CD4-positive, alpha-beta T cell treated with Interleukin-15 for 1 hour (primary cell): ENCODE measurements around the gene OR6S1.
"Not testable (repeated sequence)": the region's sequence is repeated elsewhere in the genome, so short reads cannot be mapped to it uniquely, and the experiment has no call there.

Experiments used
- DNase-seq: peaks from one replicate; pipeline ENCODE4 v3.0.0-alpha.2; 2020

Gene OR6S1

DNA sequence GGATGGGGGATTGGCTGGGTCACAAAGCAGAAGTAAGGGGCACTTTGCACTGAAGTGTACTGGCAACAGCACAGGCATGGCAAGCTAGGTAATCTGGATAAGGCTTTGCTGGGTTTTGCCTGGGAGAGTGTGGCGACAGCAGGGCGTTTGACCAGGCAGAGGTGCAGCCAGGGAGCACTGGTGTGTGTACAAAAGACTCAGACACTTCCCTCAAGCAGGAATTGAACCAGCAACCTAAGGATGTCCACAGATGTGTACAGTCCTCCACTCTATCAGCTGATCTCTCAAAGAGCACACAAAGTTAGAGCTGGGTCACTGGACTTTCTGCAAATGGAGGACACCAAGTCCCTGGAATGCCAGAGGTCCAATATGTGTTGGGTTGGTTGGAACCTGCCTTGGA, 27.5 kb upstream of the OR6S1 start:
- DNase-seq = no peak

DNA sequence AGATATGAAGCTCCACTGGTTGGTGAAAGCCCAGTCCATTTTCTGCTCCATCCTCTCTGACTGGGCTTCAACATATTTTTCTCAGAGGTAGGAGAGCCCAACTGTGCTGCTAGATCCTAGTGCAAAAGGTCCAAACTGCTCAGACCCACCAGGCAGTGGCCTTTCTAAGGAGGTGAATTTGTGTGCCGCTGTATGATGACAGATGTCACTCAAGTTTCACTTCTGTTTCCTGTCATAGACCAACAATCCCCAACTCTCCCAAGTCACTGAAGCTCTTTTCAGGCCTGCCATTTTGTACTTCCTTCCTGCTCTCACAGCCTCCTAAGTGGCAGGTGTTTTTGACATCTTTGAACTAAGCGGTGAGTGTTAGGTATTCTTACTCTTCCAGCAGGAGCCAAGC, 26.5 kb upstream of the OR6S1 start:
- DNase-seq = peak; percentile 38

DNA sequence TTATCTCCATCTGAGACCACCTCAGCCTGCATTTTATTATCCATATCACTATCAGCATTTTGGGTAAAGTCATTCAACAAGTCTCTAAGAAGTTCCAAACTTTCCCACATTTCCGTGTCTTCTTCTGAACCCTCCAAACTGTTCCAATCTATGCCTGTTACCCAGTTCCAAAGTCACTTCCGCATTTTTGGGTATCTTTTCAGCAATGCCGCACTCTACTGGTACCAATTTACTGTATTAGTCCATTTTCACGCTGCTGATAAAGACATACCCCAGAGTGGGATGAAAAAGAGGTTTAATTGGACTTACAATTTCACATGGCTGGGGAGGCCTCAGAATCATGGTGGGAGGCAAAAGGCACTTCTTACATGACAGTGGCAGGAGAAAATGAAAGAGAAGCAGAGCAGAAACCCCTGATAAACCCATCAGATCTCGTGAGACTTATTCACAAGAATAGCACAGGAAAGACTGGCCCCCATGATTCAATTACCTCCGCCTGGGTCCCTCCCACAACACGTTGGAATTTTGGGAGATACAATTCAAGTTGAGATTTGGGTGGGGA, 25.0 kb upstream of the OR6S1 start:
- not testable (repeated sequence) for DNase-seq

DNA sequence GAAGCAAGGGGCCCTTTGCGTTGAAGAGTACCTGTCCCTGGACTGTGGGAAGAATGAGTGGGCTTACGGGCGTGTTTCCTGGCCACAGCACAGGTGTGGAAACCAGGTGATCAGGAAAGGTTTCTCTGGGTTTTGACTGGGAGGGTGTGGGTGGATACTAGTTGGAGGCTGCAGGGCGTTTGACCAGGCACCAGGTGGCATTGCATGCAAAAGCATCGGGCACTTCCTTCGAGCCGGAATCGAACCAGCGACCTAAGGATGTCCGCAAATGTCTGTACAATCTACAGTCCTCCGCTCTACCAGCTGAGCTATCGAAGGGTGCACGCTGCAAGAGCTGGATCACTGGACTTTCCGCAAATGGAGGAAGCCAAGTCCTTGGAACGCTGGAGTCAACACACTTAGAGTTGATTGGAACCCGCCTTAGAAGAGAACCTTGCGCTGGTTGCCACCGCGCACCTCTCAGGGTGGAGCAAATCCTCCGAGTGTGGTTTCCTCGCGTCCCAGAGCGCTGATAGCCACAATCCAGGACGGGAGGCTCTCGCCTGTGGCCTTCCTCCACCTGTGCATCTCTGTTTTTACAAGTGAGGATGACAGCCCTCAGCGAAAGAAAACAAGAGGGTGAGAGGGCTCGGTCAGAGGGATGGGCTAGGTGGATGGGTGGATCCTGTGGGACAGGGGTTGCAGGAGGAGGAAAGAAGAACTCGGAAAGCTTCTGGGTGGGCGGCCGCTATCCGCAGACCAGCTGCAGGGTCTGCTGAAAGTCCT, 21.7 kb upstream of the OR6S1 start:
- DNase-seq = peak; percentile 89

DNA sequence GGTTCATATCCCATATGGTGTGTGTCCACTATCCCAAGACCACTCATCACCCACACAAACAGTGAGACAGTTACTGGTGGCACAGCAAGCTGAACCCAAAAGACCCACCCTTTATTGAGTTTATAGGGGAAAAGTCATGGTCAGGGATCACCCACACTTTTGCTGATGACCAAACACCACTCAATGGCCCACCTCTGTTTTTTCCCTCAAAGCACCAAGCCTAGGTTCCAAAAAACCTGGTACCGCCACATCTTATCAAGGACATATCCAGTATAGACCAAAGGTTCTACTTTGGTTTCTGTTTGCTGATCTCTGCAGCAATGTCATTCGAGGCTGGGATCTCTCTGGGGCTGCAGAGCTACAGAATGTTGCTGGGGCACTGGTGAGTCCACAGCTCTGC, 19.7 kb upstream of the OR6S1 start:
- DNase-seq = no peak

DNA sequence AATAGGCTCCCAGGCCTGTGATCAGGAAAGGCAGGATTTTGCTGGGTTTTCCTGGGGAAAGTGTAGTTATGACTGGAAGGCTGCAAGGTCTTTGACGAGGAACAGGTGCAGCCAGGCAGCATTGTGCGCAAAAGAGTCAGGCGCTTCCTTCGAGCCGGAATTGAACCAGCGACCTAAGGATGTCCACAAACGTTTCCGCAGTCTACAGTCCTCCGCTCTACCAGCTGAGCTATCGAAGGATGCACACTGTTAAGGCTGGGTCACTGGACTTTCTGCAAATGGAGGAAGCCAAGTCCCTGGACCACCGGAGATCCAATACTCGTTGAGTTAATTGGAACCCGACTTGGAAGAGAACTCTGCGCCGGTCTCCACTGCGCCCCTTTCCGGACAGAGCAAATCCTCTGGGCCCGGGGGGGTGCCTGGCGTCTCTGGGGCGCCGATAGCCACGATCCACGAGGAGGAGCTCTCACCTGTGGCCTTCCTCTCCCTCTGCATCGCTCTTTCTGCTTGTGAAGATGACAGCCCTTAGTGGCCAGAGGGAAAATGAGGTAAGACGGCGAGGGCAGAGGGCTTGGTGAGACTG, 18.4 kb upstream of the OR6S1 start:
- DNase-seq = no peak

DNA sequence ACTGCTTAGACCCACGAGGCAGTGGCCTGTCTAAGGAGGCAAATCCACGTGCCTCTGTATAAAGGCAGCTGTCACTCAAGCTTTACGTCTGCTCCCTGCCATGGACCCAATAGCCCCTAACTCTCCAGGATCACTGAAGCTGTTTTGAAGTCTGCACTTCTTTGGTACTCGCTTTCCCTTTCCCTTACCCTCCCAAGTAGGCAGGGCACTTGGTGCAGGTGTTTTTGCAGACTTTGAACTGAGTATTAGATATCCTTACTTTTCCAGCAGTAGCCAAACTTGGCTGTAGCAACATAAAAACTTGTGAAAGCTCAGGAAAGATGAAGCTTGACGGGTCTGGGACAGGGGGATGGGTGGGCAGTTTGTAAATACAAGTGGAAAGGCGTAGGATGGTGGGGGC, 17.8 kb upstream of the OR6S1 start:
- no peak for DNase-seq

DNA sequence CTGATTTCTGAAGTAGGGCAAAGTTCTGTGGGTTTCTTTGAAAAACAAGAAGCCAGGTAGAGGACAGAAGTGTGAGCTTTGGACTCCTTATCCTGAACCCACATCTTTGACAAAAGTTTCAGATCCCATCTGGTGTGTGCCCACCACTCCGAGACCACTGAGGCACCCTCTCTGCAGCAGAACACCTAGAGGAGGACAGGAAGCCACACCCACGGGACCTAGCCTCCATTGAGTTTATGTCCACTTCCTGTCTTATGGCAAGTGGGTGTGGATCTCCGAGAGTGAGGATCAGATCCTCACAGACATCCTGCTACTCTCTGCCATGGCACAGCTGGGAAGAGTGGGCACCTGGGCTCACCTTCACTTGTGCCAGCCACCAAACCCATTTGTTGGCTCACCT, 16.8 kb upstream of the OR6S1 start:
- no peak for DNase-seq

DNA sequence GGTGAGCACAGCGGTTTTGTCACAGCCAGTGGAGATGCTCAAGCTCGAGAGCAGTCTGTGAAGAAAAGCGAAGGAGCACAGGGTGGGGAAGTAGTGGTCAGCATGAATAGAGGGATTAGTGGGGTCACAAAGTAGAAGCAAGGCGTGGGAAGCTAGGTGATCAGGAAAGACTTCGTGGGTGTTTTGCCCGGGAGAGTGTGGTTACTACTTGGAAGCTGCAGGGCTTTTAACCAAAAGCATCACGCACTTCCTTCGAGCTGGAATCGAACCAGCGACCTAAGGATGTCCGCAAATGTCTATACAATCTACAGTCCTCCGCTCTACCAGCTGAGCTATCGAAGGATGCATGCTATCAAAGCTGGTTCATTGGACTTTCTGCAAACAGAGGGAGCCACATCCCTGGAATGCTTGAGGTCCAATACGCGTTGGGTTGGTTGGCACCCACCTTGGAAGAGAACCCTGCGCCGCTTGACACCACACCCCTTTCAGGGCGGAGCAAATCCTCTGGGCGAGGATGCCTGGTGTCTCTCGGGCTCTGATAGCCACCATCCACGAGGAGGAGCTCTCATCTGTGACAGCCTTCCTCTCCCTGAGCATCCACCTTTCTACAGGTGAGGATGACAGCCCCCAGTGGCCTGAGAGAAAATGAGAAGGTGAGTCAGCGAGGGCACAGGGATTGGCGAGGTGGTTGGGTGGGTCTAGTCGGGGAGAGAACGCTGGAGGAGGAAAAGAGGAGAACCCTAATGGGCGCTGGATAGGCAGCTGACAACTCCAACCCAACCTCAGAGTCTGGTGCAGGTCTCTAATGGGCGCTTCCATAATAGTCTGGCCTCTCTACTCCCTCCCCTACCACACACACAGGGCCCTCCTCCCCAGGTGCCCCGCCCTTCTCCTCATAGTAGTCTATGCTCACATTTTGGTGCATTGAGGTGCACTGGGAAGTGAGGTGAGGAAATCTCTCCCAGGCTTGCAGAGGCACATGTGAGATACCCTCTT, 16.0 kb upstream of the OR6S1 start:
- peak; percentile 26 for DNase-seq

DNA sequence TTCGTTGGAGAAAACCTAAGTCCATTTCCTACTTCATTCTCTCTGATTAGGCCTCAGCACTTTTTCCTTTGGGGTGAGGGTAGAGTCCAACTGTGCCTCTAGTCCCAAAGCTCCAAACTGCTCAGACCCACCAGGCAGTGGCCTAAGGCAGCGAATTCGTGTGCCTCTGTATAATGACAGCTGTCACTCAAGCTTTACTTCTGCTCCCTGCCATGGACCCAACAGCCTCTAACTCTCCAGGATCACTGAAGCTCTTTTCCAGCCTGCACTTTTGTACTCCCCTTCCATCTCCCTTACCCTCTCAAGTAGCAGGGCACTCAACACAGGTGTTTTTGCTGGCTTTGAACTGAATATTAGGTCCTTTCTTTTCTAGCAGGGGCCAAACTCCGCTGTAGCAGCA, 14.8 kb upstream of the OR6S1 start:
- DNase-seq = no peak

DNA sequence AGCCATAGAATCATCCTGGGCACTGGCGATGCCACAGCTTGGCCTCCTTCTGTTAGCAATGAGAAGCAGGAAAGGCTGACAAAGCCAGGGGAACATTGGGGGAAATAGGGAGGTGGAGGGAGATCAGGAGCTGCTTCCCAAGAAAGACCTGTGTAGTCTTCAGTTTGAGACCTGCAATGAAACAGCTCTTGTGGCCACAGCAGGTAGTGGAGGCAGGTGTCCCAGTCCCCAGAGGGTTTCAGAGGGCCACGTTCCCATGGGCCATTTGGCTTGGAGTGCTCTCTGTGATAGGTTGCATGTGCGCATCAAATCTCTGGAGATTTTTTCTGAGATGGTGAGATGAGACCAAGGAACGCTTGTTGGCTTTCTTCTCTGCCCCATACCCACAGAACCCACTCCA, 14.4 kb upstream of the OR6S1 start:
- DNase-seq = no peak

DNA sequence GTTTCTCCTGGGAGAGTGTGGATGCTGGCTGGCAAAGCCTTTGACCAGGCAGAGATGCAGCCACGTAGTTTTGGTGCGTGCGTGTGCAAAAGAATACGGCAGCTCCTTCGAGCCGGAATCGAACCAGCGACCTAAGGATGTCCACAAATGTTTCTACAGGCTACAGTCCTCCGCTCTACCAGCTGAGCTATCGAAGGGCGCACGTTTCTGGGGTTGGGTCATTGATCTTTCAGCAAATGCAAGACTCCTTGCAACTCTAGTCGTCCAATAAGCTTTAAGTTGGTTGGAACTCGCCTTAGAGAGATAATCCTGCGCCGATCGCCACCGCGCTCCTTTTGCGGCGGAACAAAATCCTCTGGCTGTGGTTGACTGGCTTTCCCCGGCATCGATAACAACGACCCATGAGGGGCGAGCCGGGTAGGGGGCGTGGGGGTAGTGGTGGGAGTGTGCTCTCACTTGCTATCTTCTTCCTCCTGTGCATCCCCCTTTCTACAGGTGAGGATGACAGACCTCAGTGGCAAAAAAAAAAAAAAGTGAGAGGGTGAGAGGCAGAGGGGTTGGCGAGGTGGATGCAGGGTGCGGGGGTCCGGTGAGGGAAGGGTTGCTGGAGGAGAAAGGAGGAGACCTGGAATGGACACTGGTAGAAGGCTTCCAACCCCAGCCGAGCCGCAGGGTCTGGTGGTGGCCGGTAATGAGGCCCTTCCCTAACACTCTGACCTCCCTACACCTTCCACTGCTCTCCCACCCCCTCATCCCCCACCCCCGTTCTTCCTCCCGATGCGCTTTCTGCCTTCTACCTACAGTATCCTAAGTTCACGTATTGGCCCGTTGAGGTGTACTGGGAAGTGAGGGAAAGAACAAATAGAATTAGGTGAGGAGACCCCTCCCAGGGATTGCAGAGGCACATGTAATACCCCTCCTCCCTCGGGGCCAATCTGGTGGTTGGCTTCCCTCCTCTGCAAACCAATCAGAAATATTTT, 11.8 kb upstream of the OR6S1 start:
- DNase-seq = peak; percentile 52

DNA sequence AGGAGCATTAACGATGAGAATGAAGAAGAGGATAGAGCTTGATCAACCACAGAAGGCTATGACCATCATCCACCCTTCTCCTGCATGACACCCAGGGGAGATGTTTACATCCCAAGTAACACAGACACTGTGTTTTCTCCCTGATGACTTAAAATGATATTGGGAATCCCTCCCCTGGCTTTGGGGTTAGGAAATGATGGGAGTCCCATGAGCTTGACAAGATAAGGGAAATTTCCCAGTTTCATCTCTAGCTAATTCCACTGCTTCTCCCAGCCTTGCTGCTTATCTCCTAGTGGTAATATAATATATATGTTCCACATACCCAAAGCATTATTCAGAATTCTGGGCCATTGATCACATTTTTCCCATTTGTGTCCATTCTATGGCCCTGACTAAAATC, 4.0 kb upstream of the OR6S1 start:
- DNase-seq = no peak

DNA sequence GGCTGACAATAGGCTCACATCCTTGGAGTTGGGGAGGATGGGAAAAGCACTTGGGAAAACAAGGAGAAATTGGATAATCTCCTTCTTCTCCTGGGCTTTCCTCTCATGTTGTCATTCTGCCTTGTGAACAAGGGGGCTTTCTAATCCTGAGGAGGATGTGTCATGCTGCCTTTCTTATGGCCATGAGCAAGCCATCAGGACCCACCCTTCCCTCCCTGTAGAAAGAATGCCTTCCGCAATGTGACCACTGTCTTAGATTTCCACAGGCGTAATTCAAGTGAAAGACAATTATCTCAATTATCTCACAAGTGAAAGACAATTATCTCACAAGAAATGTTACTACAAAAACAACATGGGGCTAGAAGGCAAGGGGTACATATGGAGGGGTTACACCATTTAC, 3.0 kb upstream of the OR6S1 start:
- DNase-seq = no peak

DNA sequence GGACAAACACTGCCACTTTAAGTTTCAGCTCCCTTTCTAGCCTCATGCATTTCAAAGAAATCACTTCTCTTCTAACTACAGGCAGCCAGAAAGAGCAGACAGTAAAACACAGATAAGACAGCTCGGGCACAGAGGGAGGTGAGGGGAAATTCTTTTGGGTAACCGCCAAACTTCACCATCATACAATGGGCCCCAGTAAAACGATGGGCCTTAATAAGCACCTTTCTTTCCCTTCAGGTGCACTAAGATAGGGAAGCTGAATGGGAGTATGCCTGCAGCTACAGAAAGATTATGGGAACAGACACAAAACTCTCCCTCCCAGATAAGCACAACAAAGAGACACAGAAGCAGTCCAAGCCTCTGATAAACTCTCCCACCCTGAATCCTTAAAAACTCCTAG, 1.3 kb upstream of the OR6S1 start:
- not testable (repeated sequence) for DNase-seq

DNA sequence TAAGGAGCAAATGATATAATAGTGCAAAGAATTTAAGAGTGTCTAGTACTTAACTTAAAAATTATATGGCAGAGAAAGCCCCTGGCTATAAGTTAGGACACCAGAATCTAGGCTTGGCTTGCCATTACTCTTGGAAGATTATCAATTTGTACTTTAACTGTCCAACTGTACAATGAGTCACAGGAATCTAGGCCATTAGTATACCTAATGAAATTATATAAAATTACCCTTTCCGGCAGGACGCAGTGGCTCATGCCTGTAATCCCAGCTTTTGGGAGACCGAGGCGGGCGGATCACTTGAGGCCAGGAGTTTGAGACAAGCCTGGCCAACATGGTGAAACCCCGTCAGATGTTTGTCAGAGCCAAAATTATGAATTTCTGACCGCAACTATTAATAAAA, 691 bp upstream of the OR6S1 start:
- no peak for DNase-seq

DNA sequence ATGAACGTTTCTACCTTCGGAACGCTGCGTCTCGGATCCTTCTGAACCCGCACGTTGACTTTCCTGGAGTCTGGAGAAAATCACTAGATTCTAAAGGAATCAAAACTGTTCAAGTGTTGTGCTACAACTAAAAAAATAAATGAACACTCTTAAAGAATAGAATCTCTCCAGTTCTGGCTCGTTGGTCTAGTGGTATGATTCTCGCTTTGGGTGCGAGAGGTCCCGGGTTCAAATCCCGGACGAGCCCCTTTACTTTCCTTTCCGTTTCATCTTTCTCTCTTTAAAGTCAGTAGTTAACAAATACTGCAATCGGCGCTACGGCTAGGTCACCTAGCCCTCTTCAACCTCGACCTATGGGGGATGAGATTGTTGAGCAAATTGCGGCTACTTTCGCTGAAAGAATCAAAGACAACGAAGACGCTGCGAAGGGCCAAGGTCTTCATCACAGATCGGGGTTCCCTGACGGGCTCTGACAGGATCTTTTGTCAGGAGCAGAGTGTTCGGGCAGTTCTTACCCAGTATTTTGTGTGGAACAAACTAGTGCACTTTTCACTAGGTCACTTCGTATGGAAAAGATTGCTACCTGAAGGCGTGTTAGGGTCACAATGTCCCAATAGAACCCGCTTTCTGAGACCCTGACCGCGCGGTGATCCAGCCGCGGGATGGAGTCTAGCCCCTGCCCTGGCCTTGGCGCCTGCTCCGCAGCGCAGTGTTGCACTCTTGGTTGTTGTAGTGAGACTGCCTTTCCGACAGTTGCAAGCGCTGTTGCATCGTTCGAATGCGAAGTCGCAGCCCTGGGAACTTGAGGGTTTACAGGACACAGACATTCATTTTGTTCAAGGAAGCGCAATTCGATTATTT, 8.4 kb downstream of the OR6S1 start:
- DNase-seq = peak; percentile 56

DNA sequence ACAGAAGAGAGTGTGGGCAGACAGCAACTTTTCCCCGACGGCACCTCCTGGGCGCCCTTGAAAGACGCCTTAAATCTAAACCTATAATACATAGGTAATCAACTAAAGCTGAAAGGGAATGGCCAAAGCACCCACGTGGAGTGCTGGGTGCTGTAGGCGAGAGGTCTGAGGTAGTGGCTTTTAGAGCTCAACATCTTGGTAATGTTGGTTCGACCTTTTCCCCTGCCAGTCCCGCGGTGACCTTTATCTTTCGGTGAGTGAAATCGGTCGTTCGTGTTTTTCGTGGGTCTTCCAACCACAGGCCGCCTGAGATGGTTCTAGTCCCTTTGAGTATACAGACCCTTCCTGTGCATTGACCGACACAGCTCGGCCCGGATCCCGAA, 9.1 kb downstream of the OR6S1 start:
- DNase-seq = no peak

DNA sequence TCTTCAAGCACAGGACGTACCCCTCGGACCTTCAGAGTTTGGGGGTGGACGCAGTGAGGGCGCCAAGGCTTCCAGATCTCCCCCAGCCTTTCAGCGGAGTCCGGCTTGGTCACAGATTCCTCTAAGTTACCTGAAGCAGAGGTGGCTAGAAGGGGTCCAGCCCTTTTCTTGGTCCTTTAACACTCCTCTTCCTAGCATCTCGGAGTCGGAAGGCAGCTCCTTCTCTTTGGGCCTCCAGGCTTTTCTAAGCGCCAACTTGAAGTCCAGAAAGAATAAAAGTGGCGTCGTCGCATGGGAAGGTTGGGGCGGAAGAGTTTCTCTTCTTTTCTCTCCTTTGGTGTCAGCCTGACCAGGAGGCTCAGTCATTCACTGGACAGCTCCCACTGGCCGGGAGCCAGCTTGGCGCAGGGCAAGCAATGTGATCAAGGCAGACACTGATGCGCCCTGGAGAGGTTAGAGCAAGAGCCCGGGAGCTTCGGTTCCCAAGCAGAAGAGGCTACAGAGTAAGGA, 9.6 kb downstream of the OR6S1 start:
- DNase-seq = no peak

DNA sequence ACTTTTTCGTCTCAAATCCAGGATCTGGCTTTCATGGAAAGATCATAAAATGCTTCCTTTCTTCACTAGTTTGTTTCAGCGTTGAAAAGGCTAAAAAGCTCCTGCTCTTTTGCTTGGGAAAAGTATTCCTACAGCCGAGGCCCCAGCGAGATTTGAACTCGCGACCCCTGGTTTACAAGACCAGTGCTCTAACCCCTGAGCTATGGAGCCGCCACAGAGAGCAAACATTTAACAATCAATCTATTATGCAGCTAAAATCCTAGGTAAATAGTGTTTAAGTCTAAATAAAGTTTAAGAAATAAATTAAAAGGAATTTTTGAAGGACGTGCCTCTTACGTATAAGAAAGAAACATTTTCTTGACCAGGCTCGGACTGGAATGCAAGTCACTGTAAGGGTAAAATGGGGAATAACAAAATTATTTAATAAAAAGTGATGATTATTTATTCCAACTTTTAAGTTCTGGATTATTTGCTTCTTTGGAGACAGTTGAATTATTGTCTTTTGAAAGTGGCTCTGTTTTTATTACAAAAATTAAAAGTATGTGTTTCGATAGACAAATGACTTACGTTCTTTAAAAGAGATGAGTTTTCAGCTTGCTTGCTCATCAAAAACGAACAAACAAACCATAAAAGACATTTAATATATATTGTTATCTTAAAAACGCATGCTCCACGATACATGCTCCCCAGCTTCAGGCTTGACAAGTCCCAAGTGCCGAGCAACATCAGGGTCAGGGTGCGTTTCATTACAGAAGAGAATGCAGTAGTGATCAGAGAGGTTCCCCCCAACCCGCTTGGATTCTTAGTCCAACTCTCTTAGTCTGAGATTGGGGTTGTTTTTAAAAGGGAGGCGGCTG, 10.2 kb downstream of the OR6S1 start:
- peak; percentile 37 for DNase-seq
